HEK293 (cell line): ENCODE results near the gene B4GALT5.

ENCODE experiments used
- CTCF ChIP-seq: fragments of 450-650 bp; formaldehyde crosslinking; IDR thresholded peaks from 2 replicates; pipeline ENCODE4 v1.5.1; 2016; ENCODE audit warnings: missing biosample characterization, missing genetic modification characterization
- GLI4 ChIP-seq: fragments of 450-650 bp; formaldehyde crosslinking; IDR thresholded peaks from 2 replicates; pipeline ENCODE4 v1.5.1; 2016; ENCODE audit warnings: missing biosample characterization, missing genetic modification characterization
- PATZ1 ChIP-seq: fragments of 450-650 bp; formaldehyde crosslinking; IDR thresholded peaks from 2 replicates; pipeline ENCODE4 v1.5.1; 2016; ENCODE audit warnings: missing biosample characterization, missing genetic modification characterization
- PRDM1 ChIP-seq: fragments of 450-650 bp; formaldehyde crosslinking; IDR thresholded peaks from 2 replicates; pipeline ENCODE4; 2016; ENCODE audit warnings: missing biosample characterization, missing genetic modification characterization
- REST ChIP-seq: fragments of 450-650 bp; formaldehyde crosslinking; IDR thresholded peaks from 2 replicates; pipeline ENCODE4 v1.5.1; 2016; ENCODE audit warnings: missing biosample characterization, missing genetic modification characterization
- YY1 ChIP-seq: fragments of 450-650 bp; formaldehyde crosslinking; IDR thresholded peaks from 2 replicates; pipeline ENCODE4 v1.5.1; 2018; ENCODE audit warnings: missing biosample characterization, missing genetic modification characterization
- ZBTB1 ChIP-seq: fragments of 450-650 bp; formaldehyde crosslinking; IDR thresholded peaks from 2 replicates; pipeline ENCODE4 v1.5.1; 2016; ENCODE audit warnings: missing biosample characterization, missing genetic modification characterization
- ZFP41 ChIP-seq: fragments of 450-650 bp; formaldehyde crosslinking; IDR thresholded peaks from 2 replicates; pipeline ENCODE4 v1.5.1; 2016; ENCODE audit warnings: missing biosample characterization, missing genetic modification characterization, borderline replicate concordance
- ZNF112 ChIP-seq: fragments of 450-650 bp; formaldehyde crosslinking; IDR thresholded peaks from 2 replicates; pipeline ENCODE4 v1.5.0; 2017; ENCODE audit warnings: missing biosample characterization, missing genetic modification characterization
- ZNF549 ChIP-seq: fragments of 450-650 bp; IDR thresholded peaks from 2 replicates; pipeline ENCODE4 v1.5.1; 2018; ENCODE audit warnings: missing biosample characterization, missing genetic modification characterization, mild to moderate bottlenecking, inconsistent platforms, moderate library complexity
- ZNF624 ChIP-seq: fragments of 450-650 bp; formaldehyde crosslinking; IDR thresholded peaks from 2 replicates; pipeline ENCODE4 v1.5.1; 2017; ENCODE audit warnings: missing biosample characterization, missing genetic modification characterization

- TF ChIP-seq ZNF112 (no peak), CTCF (no peak), REST (tag by site-specific recombination) (no peak), PATZ1 (tag by site-specific recombination) (peak; percentile 69), ZNF549 (tag by site-specific recombination) (no peak), YY1 (tag by site-specific recombination) (no peak), ZBTB1 (tag by site-specific recombination) (no peak), ZNF624 (tag by site-specific recombination) (no peak), ZFP41 (no peak), PRDM1 (no peak), GLI4 (tag by site-specific recombination) (no peak)
Measured at GRCh38 chr20:49668181-49668877, 45.3 kb downstream of the B4GALT5 start.
